BLaER1 treated with 17β-estradiol and CSF1 and Interleukin-3, amounts not matched to agents 10 nM and 100 nM (cell line): ENCODE data around the gene ZC3H18.

Experiments used
- H3K27ac ChIP-seq, 11 experiments: shearing (Covaris generic); formaldehyde crosslinking; 2 replicates each; pipeline ENCODE4 v1.8.1; 2022
- H3K27me3 ChIP-seq, 11 experiments: shearing (Covaris generic); formaldehyde crosslinking; 2 replicates each; pipeline ENCODE4 v1.8.1; 2022
- H3K36me3 ChIP-seq, 11 experiments: shearing (Covaris generic); formaldehyde crosslinking; 2 replicates each; pipeline ENCODE4 v1.8.1; 2022
- H3K4me1 ChIP-seq, 10 experiments: shearing (Covaris generic); formaldehyde crosslinking; 2 replicates each; pipeline ENCODE4 v1.8.1; 2022
- H3K4me2 ChIP-seq, 11 experiments: shearing (Covaris generic); formaldehyde crosslinking; 2 replicates each; pipeline ENCODE4 v1.8.1; 2022
- H3K4me3 ChIP-seq, 10 experiments: shearing (Covaris generic); formaldehyde crosslinking; 2 replicates each; pipeline ENCODE4 v1.8.1; 2022
- H3K9ac ChIP-seq, 11 experiments: shearing (Covaris generic); formaldehyde crosslinking; 2 replicates each; pipeline ENCODE4 v1.8.1; 2022
- H3K9me3 ChIP-seq, 11 experiments: shearing (Covaris generic); formaldehyde crosslinking; replicated peaks in 1 of 11; 2 replicates each; pipeline ENCODE4 v1.8.1; 2022
- H4K20me1 ChIP-seq, 11 experiments: shearing (Covaris generic); formaldehyde crosslinking; 2 replicates each; pipeline ENCODE4 v1.8.1; 2022
- Cebpa-rat ChIP-seq, 11 experiments: shearing (Covaris generic); IDR thresholded peaks; 2 replicates each; pipeline ENCODE4 v1.8.1; 2022

ZC3H18 gene

DNA sequence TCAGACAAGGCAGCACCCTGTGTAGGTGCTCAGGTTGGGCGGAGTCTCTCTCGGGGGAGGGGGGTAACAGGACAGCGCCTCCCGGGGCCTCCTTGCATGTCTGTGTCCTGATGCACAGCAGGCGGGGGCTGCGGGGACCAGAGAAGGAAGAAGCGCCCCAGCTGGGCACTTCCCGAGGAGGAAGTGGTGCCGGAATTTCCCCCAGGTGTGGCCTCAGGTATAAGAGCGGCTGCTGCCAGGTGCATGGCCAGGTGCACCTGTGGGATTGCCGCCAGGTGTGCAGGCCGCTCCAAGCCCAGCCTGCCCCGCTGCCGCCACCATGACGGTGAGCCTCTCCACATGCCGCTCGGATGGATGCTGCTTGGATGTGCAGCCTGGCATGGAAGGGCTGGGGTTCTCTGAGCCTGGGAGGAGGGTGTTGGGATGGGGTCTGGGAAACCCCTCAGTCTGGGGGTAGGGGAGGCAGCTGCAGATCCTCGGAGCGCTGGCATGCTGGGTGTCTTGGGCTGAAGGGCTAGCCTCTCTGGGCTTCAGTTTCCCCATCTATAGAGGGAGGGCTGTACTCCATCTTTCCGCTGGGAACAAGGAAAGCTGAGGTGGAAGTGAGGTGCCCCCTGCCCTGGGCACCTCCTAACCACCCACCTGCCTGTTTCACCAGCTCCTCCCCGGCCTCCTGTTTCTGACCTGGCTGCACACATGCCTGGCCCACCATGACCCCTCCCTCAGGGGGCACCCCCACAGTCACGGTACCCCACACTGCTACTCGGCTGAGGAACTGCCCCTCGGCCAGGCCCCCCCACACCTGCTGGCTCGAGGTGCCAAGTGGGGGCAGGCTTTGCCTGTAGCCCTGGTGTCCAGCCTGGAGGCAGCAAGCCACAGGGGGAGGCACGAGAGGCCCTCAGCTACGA is 68.4 kb downstream of the ZC3H18 start, which contains the start of gene IL17C:
TSS of gene IL17C (plus strand) at position 250 of the 908 bp plus-strand sequence. CDS start at position 320, 70 bp downstream.
- Histone ChIP-seq H3K4me2 (peak within 1 kb of the TSS; percentile 48 to 96 (median 73); a peak in 20 of 22 replicates), H3K4me3 (peak within 1 kb of the TSS in 1 of 10 experiments; percentile 11; a peak in 2 of 20 replicates), H3K27ac (no peak within 1 kb of the TSS), H3K9ac (no peak within 1 kb of the TSS), H3K36me3 (peaks cover 10 to 17% (median 15%) of the 10 kb centered on the region in 11 experiments; a peak in 21 of 22 replicates), H3K4me1 (peaks cover 62 to 95% (median 91%) of the 10 kb centered on the region in 10 experiments), H3K27me3 (peaks cover 49 to 82% (median 75%) of the 10 kb centered on the region in 11 experiments), H3K9me3 (no peaks in the 10 kb centered on the region; a peak in 1 of 22 replicates), H4K20me1 (peaks cover 48 to 89% (median 75%) of the 10 kb centered on the region in 11 experiments)
- no peak for TF ChIP-seq Cebpa-rat (IDR thresholded peaks at IDR 0.05)

DNA sequence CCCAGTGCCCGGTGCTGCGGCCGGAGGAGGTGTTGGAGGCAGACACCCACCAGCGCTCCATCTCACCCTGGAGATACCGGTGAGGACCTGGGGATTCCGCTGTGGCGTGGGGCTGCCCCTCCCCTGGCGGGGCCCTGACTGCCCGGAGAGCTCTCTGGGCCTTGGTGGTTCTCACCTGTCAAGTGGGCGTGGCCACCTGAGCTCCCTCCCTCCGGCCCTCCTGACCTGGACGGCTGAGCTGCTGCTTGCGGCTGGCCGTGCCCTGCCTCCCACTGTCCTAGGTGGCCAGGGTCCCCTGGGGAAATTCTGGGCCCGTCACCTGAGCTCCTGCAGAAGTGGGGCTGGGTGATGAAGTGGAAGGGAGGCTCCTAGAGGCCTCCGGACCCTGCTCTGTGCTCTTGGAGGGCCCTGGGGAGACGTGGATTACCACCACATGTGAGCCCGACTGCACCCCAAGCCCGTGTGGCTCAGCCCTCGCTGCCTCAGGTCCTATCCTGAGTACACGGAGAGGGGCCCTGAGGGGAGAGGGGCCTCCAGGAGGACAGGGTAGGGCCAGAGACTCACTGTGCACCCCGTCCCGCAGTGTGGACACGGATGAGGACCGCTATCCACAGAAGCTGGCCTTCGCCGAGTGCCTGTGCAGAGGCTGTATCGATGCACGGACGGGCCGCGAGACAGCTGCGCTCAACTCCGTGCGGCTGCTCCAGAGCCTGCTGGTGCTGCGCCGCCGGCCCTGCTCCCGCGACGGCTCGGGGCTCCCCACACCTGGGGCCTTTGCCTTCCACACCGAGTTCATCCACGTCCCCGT is 69.2 kb downstream of the ZC3H18 start:
- TF ChIP-seq Cebpa-rat (IDR thresholded peaks at IDR 0.05) = no peak
- peaks cover 18 to 25% (median 23%) of the 10 kb centered on the region in 11 experiments; a peak in 21 of 22 replicates for H3K36me3 ChIP-seq
- H3K4me3 ChIP-seq = peak overlapping the region in 1 of 10 experiments; percentile 11; a peak in 1 of 20 replicates
- H3K27me3 ChIP-seq = peaks cover 49 to 82% (median 75%) of the 10 kb centered on the region in 11 experiments
- H3K27ac ChIP-seq = no peak overlapping the region
- H3K4me2 ChIP-seq = peak overlapping the region; percentile 3 to 96 (median 73); a peak in 17 of 22 replicates
- no peaks in the 10 kb centered on the region; a peak in 1 of 22 replicates for H3K9me3 ChIP-seq
- H4K20me1 ChIP-seq = peaks cover 57 to 91% (median 78%) of the 10 kb centered on the region in 11 experiments
- H3K9ac ChIP-seq = no peak overlapping the region
- peaks cover 62 to 94% (median 91%) of the 10 kb centered on the region in 10 experiments for H3K4me1 ChIP-seq

DNA sequence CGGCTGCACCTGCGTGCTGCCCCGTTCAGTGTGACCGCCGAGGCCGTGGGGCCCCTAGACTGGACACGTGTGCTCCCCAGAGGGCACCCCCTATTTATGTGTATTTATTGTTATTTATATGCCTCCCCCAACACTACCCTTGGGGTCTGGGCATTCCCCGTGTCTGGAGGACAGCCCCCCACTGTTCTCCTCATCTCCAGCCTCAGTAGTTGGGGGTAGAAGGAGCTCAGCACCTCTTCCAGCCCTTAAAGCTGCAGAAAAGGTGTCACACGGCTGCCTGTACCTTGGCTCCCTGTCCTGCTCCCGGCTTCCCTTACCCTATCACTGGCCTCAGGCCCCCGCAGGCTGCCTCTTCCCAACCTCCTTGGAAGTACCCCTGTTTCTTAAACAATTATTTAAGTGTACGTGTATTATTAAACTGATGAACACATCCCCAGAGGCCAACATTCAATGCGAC is 69.9 kb downstream of the ZC3H18 start:
- no peaks in the 10 kb centered on the region; a peak in 1 of 22 replicates for H3K9me3 ChIP-seq
- no peak for TF ChIP-seq Cebpa-rat (IDR thresholded peaks at IDR 0.05)
- peak overlapping the region; percentile 37 to 96 (median 73); a peak in 16 of 22 replicates for H3K4me2 ChIP-seq
- H4K20me1 ChIP-seq = peaks cover 63 to 96% (median 80%) of the 10 kb centered on the region in 11 experiments
- H3K36me3 ChIP-seq = peaks cover 23 to 31% (median 29%) of the 10 kb centered on the region in 11 experiments; a peak in 21 of 22 replicates
- H3K27ac ChIP-seq = no peak overlapping the region
- H3K4me3 ChIP-seq = no peak overlapping the region
- peaks cover 58 to 94% (median 90%) of the 10 kb centered on the region in 10 experiments for H3K4me1 ChIP-seq
- 0 out of 22 replicates have a peak overlapping the region, but pooled peaks of 1 of the 11 experiments have one; percentile 14 for H3K9ac ChIP-seq
- peaks cover 49 to 81% (median 74%) of the 10 kb centered on the region in 11 experiments for H3K27me3 ChIP-seq

DNA sequence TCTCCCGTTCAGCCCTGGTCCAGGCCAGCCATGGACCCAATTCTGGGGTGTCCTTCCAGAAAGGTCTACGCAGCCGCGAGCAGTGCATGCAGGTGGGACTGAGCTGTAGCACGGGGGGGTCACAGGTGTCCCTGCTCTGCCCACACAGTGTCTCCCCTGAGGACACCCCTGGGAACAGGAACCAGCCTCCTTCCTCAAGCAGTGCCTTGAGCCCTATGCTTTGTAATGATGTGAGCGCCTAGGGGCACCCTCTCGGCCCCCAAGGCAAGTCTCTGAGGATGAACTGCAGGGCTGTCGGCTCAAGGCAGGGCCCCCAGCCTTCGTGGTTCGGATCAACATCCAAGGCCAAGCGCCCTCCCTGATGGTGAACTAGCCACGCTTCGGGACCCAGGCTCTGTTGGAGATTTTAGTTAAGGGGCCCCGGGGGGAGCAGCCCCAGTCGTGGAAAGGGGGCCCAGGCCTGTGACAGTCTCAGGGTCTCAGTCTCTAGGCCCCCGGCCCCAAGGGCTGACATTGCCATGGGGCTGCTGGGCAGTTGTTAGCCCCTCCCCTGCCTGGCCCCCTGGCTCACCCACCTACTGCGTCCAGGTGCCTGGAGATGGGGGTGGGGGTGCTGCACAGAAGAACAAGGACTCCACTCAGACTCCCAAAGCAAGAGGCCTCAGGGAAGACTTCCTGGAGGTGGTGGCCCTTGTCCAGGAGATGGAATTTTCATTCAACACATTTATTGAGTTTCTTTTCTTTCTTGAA is 70.5 kb downstream of the ZC3H18 start:
- Histone ChIP-seq H3K27ac (no peak overlapping the region), H3K4me1 (peaks cover 54 to 94% (median 90%) of the 10 kb centered on the region in 10 experiments), H3K4me2 (peak overlapping the region; percentile 37 to 96 (median 72); a peak in 17 of 22 replicates), H4K20me1 (peaks cover 69 to 96% (median 82%) of the 10 kb centered on the region in 11 experiments), H3K27me3 (peaks cover 49 to 75% (median 68%) of the 10 kb centered on the region in 11 experiments), H3K4me3 (0 out of 20 replicates have a peak overlapping the region, but pooled peaks of 1 of the 10 experiments have one; percentile 11), H3K36me3 (peaks cover 29 to 37% (median 35%) of the 10 kb centered on the region in 11 experiments; a peak in 21 of 22 replicates), H3K9me3 (no peaks in the 10 kb centered on the region; a peak in 1 of 22 replicates), H3K9ac (peak overlapping the region in 3 of 11 experiments; percentile 8 to 33 (median 14); a peak in 1 of 22 replicates)
- no peak for TF ChIP-seq Cebpa-rat (IDR thresholded peaks at IDR 0.05)

DNA sequence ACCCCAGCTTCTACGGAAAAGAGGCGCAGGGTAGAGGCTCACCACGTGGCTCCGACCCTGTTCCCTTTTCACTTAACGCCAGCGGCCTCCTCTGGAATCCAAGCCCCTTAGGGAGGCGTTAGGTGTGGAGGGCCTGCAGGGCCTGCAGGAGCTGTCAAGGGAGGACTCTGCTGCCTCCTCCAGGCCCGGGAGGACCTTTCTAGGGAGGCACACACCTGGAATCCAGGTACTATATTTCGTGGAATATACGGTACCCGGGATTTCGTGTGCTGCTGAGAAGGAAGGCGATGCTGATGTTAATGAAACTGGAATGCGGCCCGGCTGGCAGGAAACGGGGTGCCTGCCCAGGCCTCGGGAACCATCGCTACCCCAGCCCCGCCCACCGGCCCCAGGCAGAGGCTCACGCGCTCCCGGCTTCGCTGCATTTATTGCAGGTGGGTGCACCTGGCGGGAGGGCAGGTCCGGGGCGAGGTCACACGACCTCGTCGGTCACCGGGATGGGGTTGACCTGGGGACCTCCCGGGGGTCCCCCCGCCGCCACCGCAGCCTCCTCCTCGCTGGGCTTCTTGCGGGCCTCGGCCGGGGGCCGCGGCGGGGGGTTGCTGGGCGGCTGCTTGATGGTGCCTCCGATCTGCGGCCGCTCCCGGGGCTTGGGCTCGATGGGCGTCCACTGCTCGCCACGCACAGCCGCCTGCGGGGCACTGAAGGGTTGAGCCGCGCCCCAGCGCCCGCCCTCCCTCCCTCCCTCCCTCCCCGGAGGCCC is 72.9 kb downstream of the ZC3H18 start:
- H3K4me2 ChIP-seq = peak overlapping the region in 4 of 11 experiments; percentile 0 to 21 (median 4); a peak in 3 of 22 replicates
- H4K20me1 ChIP-seq = peaks cover 93 to 100% (median 97%) of the 10 kb centered on the region in 11 experiments
- no peak overlapping the region for H3K4me3 ChIP-seq
- H3K4me1 ChIP-seq = peaks cover 55 to 94% (median 91%) of the 10 kb centered on the region in 10 experiments
- H3K36me3 ChIP-seq = peaks cover 45 to 61% (median 51%) of the 10 kb centered on the region in 11 experiments
- no peak overlapping the region for H3K27ac ChIP-seq
- H3K9ac ChIP-seq = no peak overlapping the region
- H3K9me3 ChIP-seq = no peaks in the 10 kb centered on the region; a peak in 1 of 22 replicates
- H3K27me3 ChIP-seq = peaks cover 37 to 51% (median 45%) of the 10 kb centered on the region in 11 experiments
- TF ChIP-seq Cebpa-rat (IDR thresholded peaks at IDR 0.05) = no peak

DNA sequence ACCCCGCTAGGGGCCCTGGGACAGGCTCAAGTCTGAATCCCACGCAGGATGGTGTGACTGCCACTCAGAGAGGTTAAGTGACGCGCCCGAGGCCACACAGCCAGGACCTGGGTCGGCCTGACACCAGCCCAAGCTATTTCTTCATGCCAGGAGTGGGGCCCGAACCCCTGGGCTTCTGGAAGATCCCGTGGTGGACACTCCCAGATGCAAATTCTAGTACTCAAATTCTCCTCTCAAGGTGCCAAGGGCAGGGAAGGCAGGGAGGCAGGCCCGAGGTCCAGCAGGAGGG is 73.4 kb downstream of the ZC3H18 start:
- peaks cover 45 to 64% (median 53%) of the 10 kb centered on the region in 11 experiments for H3K36me3 ChIP-seq
- H3K27me3 ChIP-seq = peaks cover 32 to 46% (median 40%) of the 10 kb centered on the region in 11 experiments
- peaks cover 94 to 100% (median 97%) of the 10 kb centered on the region in 11 experiments for H4K20me1 ChIP-seq
- no peak overlapping the region for H3K4me3 ChIP-seq
- no peak overlapping the region for H3K27ac ChIP-seq
- TF ChIP-seq Cebpa-rat (IDR thresholded peaks at IDR 0.05) = no peak
- H3K4me2 ChIP-seq = peak overlapping the region in 7 of 11 experiments; percentile 1 to 46 (median 26); a peak in 8 of 22 replicates
- peaks cover 55 to 94% (median 91%) of the 10 kb centered on the region in 10 experiments for H3K4me1 ChIP-seq
- no peaks in the 10 kb centered on the region; a peak in 1 of 22 replicates for H3K9me3 ChIP-seq
- no peak overlapping the region for H3K9ac ChIP-seq

DNA sequence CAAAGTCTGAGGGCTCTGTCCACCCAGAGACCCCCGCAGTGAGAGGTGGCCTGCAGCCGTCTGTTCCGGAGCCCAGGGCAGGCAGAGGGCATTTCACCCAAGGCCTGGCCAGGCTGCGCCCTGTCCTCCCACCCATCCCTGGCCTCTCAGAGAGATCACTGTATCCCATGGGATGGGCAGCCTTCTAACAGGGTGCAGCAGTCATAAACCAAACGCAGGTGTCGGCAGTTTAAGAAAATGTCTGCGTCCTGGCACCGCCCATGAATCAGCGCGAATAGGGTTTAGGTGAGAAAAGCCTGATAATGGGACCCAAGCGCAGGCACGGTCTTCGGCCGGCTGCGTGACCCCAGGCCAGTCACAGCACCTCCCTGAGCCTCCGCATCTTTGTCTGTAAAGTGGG is 75.3 kb downstream of the ZC3H18 start:
- no peaks in the 10 kb centered on the region; a peak in 1 of 22 replicates for H3K9me3 ChIP-seq
- peaks cover 45 to 80% (median 61%) of the 10 kb centered on the region in 11 experiments for H3K36me3 ChIP-seq
- peaks cover 47 to 89% (median 84%) of the 10 kb centered on the region in 10 experiments for H3K4me1 ChIP-seq
- no peak overlapping the region for H3K27ac ChIP-seq
- H3K4me3 ChIP-seq = no peak overlapping the region
- H3K4me2 ChIP-seq = peak overlapping the region; percentile 1 to 100 (median 98); a peak in 15 of 22 replicates
- H3K9ac ChIP-seq = peak overlapping the region in 2 of 11 experiments; percentile 9 to 13; a peak in 1 of 22 replicates
- H4K20me1 ChIP-seq = peaks cover 94 to 100% (median 98%) of the 10 kb centered on the region in 11 experiments
- TF ChIP-seq Cebpa-rat (IDR thresholded peaks at IDR 0.05) = no peak
- H3K27me3 ChIP-seq = peaks cover 13 to 27% (median 21%) of the 10 kb centered on the region in 11 experiments
